SK-N-SH treated with all-trans-retinoic acid at 6 μM for 48 hours (cell line): ENCODE measurements around the gene S100G.

Experiments
- ATAC-seq: fragments of 200-7000 bp; cut with Tn5 transposase; 3 replicates; pipeline ENCODE4 v1.9.1; 2020; ENCODE audit warnings: mild to moderate bottlenecking, moderate library complexity
- ARNTL ChIP-seq: fragments of 450-650 bp; formaldehyde crosslinking; IDR thresholded peaks from 2 replicates; pipeline ENCODE4 v1.5.0; 2020; ENCODE audit warnings: low read depth, mild to moderate bottlenecking, moderate library complexity, borderline replicate concordance
- BACH2 ChIP-seq: fragments of 250-450 bp; sonication (Bioruptor Pico); IDR thresholded peaks from 2 replicates; pipeline ENCODE4 v1.9.0; 2021; ENCODE audit warnings: mild to moderate bottlenecking, borderline replicate concordance
- CSDC2 ChIP-seq: fragments of 250-450 bp; sonication (Bioruptor Pico); IDR thresholded peaks from 2 replicates; pipeline ENCODE4 v1.5.0; 2020; ENCODE audit warnings: mild to moderate bottlenecking, moderate library complexity
- CSRNP3 ChIP-seq: fragments of 250-450 bp; sonication (Bioruptor Pico); IDR thresholded peaks from 2 replicates; pipeline ENCODE4 v1.5.1; 2021; ENCODE audit warnings: mild to moderate bottlenecking, moderate library complexity
- ESRRG ChIP-seq: fragments of 250-450 bp; sonication (Bioruptor Pico); IDR thresholded peaks from 2 replicates; pipeline ENCODE4 v1.6.1; 2021; ENCODE audit warnings: mild to moderate bottlenecking
- GLIS3 ChIP-seq: fragments of 250-450 bp; sonication (Bioruptor Pico); IDR thresholded peaks from 2 replicates; pipeline ENCODE4 v1.5.0; 2020; ENCODE audit warnings: mild to moderate bottlenecking, moderate library complexity
- ISL1 ChIP-seq: fragments of 250-450 bp; sonication (Bioruptor Pico); IDR thresholded peaks from 2 replicates; pipeline ENCODE4 v2.1.2; 2022; ENCODE audit warnings: mild to moderate bottlenecking, moderate library complexity
- PPARA ChIP-seq: fragments of 250-450 bp; sonication (Bioruptor Pico); IDR thresholded peaks from 2 replicates; pipeline ENCODE4 v1.5.0; 2020; ENCODE audit warnings: mild to moderate bottlenecking, borderline replicate concordance
- RARB ChIP-seq: fragments of 250-450 bp; sonication (Bioruptor Pico); IDR thresholded peaks from 2 replicates; pipeline ENCODE4 v1.8.0; 2021; ENCODE audit warnings: mild to moderate bottlenecking, moderate library complexity
- SNAI2 ChIP-seq: fragments of 250-450 bp; sonication (Bioruptor Pico); IDR thresholded peaks from 2 replicates; pipeline ENCODE4 v1.5.0; 2020; ENCODE audit warnings: mild to moderate bottlenecking, moderate library complexity
- TCF4 ChIP-seq: fragments of 250-450 bp; sonication (Bioruptor Pico); IDR thresholded peaks from 2 replicates; pipeline ENCODE4 v1.8.0; 2021; ENCODE audit warnings: mild to moderate bottlenecking, moderate library complexity, borderline replicate concordance
- TSHZ2 ChIP-seq: fragments of 250-450 bp; sonication (Bioruptor Pico); IDR thresholded peaks from 2 replicates; pipeline ENCODE4 v1.5.0; 2020; ENCODE audit warnings: mild to moderate bottlenecking, moderate library complexity
- ZC3H10 ChIP-seq: fragments of 250-450 bp; sonication (Bioruptor Pico); IDR thresholded peaks from 2 replicates; pipeline ENCODE4 v1.5.1; 2021; ENCODE audit warnings: mild to moderate bottlenecking, moderate library complexity
- ZFP30 ChIP-seq: fragments of 450-650 bp; formaldehyde crosslinking; IDR thresholded peaks from 2 replicates; pipeline ENCODE4 v1.5.0; 2022; ENCODE audit warnings: mild to moderate bottlenecking, moderate library complexity
- ZNF565 ChIP-seq: fragments of 450-650 bp; formaldehyde crosslinking; conservative IDR thresholded peaks from 2 replicates; pipeline ENCODE4 v1.5.0; 2020; ENCODE audit warnings: low read depth, mild to moderate bottlenecking, moderate library complexity
- ZNF70 ChIP-seq: fragments of 450-650 bp; formaldehyde crosslinking; IDR thresholded peaks from 2 replicates; pipeline ENCODE4 v1.5.0; 2020; ENCODE audit warnings: mild to moderate bottlenecking, moderate library complexity
- ZNF8 ChIP-seq: fragments of 450-650 bp; formaldehyde crosslinking; IDR thresholded peaks from 2 replicates; pipeline ENCODE4 v1.5.0; 2020; ENCODE audit warnings: mild to moderate bottlenecking, moderate library complexity

The S100G gene

DNA sequence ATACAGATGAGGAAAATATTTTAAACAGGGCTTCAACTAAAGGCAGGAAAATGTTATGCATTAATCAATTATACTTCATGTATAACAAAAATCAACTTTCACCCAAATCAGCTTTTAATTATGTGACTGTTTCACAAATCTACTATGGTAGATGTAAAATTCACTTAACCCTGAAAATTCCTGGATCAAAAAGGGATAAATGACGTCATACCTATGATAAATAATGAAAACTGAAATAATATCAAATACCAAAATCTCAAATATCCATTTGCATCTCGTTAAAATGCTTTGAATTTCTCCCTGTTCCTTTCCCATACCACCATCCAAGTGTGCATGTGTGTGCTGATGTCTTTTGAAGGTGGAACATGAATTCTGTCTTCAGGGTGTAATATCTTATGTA lies 11.5 kb downstream of the S100G start:
- no peak for ATAC-seq
- no peak for TF ChIP-seq ISL1 (CRISPR knock-in tag)
- TF ChIP-seq CSRNP3 (CRISPR knock-in tag) = no peak
- TF ChIP-seq RARB = no peak
- no peak for TF ChIP-seq PPARA (CRISPR knock-in tag)
- no peak for TF ChIP-seq ESRRG (CRISPR knock-in tag)
- no peak for TF ChIP-seq TSHZ2
- TF ChIP-seq CSDC2 (CRISPR knock-in tag) = no peak
- TF ChIP-seq GLIS3 (CRISPR knock-in tag) = no peak
- TF ChIP-seq TCF4 (CRISPR knock-in tag) = no peak
- no peak for TF ChIP-seq ZFP30 (CRISPR knock-in tag)
- TF ChIP-seq SNAI2 = no peak
- no peak for TF ChIP-seq ZNF565 (CRISPR knock-in tag)
- TF ChIP-seq ARNTL (CRISPR knock-in tag) = no peak
- no peak for TF ChIP-seq ZNF70 (CRISPR knock-in tag)

DNA sequence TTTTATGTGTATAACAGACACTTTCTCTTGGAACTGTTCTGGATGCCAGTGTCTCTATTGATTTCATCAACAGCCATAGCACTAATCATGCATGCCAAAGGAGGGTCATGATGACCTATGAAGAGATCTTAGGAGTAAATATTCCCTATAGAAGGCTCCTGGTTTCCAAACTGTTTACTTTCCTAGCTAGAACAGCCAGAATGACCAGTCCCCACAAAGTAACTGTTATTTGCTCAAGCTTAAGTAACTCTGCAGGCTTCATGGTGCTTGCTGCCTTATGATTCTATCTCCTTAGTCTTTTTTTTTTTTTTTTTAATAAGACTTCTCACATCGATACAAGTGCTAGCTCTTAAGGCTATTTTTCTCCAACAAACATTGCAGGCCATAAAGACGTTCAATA lies 12.4 kb downstream of the S100G start:
- no peak for ATAC-seq
- TF ChIP-seq ZNF8 = no peak
- no peak for TF ChIP-seq ZNF565 (CRISPR knock-in tag)
- TF ChIP-seq TCF4 (CRISPR knock-in tag) = no peak
- TF ChIP-seq, all 23 proteins: peak for 0

- peak; percentile 46; the same call in 2 of the 3 replicates for ATAC-seq
These were observed 14.1 kb downstream of the S100G start for GRCh38 chrX:16664074-16664473.

DNA sequence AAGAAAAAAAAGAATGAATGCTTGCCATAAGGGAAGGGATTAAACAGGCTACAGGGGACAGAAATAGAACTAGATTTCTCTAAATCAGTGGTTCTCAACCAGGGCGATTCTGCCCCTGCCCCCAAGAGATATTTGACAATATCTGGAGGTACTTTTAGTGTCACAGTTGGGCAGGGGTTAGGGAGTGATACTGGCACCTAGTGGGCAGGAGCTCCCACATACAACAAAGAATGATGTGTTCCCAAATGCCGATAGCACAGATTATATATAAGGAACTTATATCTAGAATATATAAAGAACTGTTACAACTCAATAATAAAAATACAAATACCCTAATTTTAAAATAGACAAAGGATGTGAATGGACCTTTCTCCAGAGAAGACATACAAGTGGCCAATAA lies 14.7 kb downstream of the S100G start:
- no peak for TF ChIP-seq ESRRG (CRISPR knock-in tag)
- TF ChIP-seq SNAI2 = no peak
- TF ChIP-seq BACH2 (CRISPR knock-in tag) = no peak
- no peak for TF ChIP-seq GLIS3 (CRISPR knock-in tag)
- no peak for TF ChIP-seq ZC3H10 (CRISPR knock-in tag)
- no peak for TF ChIP-seq ZNF8
- ATAC-seq = peak; percentile 47; the same call in 2 of the 3 replicates

More at GRCh38 chrX:16664074-16664473, 14.1 kb downstream of the S100G start:
- no peak for TF ChIP-seq ZNF70 (CRISPR knock-in tag)

DNA sequence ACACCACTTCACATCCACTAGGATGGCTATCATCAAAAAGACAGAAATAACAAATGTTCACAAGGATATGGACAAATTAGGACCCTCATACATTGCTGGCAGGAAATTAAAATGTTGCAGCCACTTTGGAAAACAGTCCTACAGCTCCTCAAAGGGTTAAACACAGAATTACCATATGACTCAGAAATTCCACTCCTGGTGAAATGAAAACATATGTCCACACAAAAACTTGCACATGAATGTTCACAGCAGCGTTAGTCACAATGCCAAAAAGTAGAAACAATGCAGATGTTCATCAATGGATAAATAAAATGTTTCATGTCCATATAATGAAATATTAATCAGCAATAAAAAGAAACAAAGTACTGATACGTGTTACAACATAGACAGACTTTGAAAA lies 15.1 kb downstream of the S100G start:
- peak; percentile 10; the same call in 1 of the 3 replicates for ATAC-seq

More for the DNA sequence above, 15.1 kb downstream of the S100G start:
- TF ChIP-seq ZC3H10 (CRISPR knock-in tag) = no peak
- TF ChIP-seq CSRNP3 (CRISPR knock-in tag) = no peak
- no peak for TF ChIP-seq TSHZ2
- TF ChIP-seq, all 23 proteins: peak for 0
